NCI-H1694 (cell line): ENCODE data around the gene LACTB.

Experiments
- DNase-seq: peaks from one replicate; lab custom pipeline; 2025; lab: John Stamatoyannopoulos, UW

Gene LACTB, protein sequence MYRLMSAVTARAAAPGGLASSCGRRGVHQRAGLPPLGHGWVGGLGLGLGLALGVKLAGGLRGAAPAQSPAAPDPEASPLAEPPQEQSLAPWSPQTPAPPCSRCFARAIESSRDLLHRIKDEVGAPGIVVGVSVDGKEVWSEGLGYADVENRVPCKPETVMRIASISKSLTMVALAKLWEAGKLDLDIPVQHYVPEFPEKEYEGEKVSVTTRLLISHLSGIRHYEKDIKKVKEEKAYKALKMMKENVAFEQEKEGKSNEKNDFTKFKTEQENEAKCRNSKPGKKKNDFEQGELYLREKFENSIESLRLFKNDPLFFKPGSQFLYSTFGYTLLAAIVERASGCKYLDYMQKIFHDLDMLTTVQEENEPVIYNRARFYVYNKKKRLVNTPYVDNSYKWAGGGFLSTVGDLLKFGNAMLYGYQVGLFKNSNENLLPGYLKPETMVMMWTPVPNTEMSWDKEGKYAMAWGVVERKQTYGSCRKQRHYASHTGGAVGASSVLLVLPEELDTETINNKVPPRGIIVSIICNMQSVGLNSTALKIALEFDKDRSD

DNA sequence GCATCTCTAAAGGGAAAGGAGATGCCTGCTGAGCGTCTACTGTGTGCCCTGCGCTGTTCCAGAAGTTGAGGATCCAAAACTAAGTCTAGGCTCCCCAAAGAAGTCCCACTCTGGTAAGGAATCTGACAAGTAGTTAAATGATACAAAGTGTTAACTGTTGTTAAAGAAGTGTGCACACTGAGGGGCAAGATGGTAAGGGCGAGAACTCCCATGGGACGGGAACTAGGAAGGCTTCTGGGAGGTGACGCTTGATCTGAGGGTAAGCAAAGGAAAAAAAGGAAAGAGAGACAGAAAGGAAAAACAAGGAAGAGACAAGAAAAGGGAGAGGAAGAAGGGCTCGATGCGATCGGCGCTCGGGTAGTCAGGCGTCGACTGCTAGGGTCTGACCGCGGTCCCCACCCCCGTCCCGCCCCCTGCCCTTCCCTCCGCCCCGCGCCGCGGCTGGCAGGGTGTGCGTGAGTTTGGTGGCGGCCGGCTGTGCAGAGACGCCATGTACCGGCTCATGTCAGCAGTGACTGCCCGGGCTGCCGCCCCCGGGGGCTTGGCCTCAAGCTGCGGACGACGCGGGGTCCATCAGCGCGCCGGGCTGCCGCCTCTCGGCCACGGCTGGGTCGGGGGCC is at the start of gene LACTB:
Gene LACTB (plus strand): TSS at position 480 of the 620 bp plus-strand sequence. CDS start 11 bp downstream, at position 491.
- DNase-seq: peak; percentile 56

DNA sequence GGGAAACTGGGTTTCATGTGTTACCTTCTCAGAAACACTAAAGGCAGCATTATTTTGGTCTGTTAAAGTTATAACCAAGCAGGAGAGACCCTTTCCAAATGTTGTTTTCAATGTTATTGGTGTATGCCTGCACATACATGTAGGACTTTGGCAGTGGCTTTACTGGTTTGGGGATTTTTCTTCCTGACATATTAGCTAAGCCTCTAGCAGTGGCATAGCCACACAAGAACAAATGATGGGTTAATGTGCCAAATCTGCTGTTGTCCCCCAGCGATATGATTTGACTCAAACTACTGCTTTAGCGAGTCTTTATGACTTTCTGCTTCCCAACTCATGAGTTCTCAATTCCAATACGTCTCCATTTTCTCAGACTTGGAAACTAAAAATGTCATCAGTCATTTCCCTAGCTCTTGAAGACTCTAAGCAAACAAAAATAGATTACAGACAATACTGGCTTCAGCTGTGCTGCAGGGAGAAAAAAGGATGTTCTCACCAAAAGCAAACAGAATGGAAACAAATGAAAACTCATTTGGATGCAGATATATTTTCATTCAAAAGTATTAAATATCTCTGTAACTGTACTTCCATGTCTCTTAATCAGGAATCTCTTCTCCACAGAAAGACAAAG is 49.5 kb upstream of the LACTB start:
- DNase-seq: no peak

DNA sequence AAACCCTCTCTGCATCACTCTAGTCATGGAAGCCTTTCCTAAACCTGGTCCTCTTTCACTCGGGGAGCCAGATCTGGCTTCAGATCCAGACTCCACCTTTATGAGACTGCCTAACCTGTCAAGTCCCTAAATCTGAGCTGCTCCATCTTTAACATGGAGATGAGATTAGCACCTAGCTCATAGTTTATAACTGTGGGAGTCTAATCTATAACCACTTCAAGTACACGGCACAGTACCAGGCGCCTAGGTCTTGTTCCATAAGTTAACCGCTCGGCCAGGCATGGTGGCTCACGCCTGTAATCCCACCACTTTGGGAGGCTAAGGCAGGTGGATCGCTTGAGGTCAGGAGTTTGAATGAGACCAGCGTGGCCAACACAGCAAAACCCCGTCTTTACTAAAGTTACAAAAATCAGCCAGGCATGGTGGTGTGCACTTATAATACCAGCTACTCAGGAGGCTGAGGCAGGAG is 48.8 kb upstream of the LACTB start:
- no peak for DNase-seq

DNA sequence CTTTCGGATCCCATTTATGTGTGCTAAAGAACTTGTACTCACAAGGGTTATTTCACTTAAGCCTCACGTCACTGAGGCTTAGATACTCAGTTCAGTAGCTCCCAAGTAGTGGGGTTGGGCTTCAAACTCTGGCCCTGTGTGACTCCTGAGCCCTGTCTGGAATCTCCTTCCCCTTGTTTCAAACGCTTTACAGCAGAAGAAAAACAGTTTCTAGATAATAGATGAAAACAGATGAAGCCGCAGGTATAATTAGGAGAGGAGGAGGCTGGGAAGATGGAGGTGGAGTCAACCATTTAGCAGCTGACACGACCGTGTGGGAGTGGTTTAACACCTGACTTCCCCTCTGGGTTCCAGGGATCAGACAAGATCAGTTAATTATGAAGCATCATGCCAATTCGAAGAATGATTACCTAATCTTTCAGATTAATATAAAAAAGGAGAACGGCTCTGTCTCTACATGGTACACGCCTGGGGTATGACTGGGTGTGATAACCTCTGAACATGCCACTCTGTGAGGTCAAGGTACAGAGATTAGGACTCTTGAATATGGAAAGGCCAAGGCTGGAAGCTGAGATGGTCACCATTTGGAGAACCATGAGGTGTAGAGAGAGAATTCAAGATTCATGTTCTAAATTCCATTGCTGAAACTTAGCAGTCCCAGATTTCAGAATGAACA is 48.0 kb upstream of the LACTB start:
- DNase-seq: no peak

DNA sequence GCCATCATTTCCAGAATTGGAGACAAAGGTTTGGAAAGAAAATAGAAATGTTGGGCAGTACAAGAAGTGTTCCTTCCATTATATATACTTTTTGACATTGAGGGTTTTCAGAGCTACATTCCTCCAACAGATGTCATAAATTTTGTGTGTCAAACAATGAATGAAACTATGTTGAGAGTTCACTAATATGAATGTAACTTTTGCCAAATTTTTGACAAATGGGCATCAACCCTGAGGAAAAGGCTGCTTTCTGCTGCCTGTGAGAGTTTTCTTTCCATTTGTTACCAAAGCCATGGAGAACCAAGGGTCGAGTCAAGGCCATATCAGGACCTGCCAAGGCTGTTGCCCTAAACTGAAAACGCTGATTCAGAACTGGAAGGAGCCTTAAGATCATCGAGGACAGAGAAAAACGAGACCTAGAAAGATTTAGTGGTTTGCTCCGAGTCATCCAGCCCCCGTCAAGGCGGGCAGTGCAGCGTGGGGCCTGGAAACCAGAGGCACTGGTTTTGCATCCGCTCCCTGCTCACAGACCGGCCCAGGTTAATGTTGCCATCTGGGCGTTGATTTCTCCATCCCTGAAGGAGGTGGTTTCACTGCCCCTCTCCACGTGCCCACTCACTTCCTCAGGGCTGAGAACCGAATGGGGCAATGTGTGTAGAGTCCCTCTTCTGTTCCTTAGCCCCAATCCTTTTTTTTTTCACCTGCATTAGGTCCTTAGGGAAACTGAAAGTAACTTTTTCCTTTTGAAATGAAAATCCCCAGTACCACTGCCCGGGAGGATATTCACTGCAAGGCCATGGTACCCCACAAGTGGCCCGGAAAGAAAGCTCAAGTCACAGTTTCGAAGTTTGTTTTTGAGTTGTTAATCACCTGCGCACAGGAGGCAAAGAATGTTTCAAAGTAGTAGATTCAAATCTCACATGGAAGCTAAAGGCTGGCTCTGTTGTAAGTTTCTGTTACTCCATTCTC is 46.4 kb upstream of the LACTB start:
- DNase-seq: no peak

DNA sequence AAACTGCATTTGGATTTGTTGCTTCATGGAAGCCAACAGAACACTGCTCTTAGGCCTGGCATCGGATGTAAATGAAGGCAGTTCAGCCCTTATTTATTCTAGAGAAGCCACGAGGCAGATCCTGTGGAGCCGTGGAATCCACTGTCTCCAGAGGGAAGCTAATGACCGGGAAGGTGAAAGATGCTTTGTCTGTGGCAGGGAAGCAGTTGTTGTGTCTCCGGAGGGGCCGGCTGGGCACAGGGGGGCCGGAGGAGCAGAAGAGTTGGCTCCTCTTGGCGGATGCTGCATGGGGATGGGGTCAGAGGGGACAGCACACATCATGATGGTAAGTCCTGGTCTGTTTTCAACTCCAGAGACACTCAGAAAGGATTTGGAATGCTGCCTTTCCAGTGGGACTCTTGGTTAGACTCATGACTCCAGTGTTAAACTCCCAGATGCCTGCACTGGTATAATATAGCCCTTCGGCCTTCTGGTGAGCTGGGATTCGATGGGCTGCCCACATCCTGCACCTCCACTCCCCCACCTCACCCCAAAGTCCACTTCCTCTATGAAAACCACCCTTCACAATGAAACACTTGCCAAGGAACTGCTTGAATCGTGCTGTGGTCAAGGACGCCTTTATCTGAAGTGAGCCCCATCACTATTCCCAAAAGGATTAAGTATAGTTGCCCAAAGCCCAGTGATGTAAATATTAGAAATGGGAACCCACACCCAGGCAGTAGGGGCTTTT is 45.5 kb upstream of the LACTB start:
- no peak for DNase-seq

DNA sequence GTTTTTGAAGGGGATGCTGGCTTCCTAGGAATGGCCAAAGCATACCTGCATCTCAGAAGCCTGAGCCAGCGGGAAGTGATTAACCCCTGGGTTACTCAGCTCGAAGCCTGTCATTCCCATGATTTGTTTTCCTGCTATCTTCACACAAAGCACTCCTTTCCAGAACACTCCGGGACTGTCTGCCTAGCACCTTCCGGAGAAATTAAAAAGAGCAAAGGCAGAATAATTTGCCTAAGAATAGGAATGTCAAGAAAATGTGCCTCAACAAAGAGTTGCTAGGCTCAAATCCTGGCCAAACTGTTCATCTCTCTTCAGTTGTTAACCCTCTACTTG is 45.0 kb upstream of the LACTB start:
- DNase-seq: no peak

DNA sequence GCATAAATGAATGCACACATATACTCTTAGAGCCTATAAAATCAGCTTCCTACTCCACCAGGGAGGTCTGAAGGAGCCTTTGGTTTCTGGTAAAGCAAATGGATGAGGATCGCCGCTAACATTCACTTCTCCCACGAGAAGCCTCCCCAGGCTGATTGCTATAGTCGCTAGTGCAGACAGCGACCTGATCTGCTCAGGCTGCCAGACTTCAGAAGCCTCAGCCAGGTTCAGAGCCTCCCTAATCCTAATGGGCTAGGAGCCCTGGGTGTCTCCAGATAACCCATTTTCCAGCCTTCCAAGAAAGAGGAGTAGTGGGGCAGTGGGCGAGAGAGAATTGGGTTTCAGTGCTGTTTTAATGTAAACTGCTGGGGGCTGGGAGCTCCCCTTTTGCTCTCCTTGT is 43.7 kb upstream of the LACTB start:
- DNase-seq: no peak

DNA sequence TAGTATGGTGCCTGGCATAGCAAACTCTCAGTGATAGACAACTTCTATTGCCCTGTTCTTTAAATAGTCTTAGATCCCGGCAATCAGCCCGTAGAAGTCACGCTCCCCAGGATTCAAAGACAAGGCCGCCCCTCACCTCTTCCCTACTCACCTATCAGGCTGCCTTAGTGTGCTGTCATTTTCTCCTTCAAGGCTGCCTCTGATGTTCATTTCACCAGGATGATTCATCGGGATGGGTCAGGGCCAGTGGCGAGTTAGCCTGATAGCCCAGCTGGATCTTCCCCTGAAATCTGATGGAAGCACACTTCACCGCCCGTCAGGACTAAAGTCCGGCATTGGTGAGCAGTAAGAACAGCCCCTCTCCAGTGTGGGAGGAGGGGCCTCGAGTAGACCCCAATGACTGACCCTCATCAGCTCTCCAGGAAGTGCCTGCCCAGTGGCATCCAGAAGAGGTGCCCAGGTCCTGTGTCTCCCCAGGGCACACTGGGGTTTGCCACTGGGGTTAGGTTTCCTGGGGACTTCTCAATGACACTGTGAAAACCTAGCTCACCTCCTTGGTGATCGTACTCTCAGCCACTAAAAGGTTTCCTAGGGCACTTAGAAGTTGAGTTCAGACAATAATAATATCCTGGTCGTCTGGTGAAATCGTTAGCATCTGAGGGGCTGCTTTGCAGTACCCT is 41.6 kb upstream of the LACTB start:
- DNase-seq: no peak

DNA sequence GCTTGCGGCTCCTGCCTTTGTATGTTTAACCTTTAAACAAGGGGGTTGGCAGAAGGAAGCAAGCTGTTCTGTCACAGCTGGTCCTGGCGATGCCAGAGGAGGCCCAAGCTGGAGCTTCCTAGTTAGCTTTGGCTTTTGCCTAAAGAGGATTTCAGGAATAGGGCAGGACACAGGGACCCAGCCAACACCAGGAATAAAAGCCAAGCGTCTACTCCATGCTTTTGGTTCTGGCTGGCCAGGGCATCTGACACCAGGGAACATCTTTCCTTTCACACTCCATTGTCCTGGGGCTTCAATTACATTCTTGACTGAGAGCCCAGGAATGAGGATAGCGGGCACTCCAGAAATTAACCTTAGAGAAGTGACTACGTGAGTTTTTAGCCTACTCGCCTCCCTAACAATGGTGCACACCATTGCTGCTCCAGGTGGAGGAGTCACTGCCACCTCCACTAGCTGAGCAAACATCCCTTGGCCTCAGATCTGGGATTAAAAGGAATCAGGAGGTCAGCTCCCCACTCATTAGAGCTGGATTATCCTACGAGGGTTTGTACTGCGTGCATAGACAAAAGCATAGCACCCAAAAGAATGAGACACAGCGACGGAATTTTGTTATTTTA is 40.9 kb upstream of the LACTB start:
- DNase-seq: peak; percentile 73

DNA sequence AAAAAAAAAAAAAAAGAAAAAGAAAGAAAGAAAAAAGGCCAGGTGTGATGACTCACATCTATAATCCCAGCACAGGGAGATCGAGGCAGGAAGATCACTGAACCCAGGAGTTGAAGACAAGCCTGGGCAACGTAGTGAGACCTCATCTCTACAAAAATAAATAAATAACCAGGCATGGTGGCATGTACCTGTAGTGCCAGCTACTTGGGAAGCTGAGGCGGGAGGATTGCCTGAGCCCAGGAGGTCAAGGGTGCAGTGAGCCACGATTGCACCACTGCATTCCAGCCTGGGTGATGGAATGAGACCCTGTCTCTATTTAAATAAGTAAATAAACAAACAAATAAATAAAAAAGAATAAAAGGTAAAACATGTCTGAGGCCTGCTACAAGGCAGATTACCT is 39.3 kb upstream of the LACTB start:
- DNase-seq: no peak

DNA sequence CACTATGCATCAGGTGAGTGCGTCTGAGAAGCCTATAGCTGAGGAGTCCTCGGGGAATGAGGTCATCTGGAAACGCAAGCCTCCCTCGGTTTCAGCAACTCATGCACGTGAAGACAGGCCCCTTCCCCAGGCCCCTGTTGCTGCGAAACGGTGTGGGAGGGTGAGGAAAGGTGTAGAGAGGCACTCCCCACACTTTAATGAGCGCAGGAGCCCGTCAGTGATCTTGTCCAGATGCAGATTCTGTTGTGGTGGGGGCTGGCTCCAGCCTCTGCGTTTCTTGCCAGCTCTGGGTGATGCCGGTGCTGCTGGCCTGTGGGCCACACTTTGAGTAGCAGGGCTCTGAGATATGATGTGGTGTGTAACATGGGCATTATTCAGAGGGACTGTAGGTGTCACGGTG is 38.6 kb upstream of the LACTB start:
- DNase-seq: no peak

DNA sequence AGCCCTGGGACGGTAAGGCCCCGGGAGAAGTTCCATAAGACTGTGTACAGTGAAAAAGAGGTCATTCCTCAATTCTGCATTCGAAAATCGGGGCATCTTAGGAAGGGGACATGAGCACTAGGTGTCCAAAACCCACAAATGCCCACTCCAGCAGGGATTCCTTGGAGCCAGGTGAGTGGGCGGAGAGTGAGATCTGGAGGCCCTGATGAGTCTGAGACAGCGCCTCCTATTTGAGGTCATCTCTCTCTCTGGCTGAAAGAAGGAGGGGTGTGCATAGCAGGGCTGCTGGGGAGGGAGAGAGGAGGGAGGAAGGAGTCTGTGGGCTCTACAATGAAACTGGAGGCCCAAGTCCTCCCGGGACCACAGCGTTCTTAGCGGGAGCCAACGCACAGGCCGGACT is 38.1 kb upstream of the LACTB start:
- DNase-seq: no peak

DNA sequence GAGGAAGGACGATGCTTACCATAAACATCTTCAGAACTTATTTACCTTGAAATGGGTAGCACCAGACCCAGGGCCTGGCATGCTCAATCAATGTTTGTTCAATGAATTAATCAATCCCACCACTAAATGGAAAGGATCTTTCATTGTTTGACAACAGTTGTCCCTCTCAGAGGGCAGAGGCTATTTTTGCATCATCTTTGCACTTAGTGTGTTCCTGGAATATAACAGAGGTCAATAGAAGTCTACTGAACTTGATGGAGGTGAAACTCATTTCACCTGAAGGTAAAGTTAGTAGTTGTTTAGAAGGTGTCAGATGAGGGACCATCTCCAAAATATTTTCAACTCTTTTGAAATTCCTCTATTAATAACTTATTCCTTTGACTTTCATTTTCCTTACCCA is 36.9 kb upstream of the LACTB start:
- DNase-seq: no peak

DNA sequence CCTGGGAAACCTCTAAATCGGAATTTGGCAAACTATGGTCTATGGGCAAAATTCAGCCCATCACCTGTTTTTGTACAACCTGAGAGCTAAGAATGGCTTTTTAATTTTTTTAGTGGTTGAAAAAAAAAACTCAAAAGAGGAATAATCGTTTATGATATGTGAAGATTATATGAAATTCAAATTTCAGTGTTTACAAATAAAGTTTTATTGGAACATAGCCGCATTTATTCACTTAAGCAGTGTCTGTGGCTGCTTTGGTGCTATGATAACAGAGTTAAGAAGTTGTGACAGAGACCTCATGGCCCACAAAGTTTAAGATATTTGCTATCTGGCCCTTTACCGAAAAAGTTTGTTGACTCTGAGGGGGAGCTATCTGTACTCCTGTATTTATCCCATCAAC is 36.4 kb upstream of the LACTB start:
- DNase-seq: no peak

DNA sequence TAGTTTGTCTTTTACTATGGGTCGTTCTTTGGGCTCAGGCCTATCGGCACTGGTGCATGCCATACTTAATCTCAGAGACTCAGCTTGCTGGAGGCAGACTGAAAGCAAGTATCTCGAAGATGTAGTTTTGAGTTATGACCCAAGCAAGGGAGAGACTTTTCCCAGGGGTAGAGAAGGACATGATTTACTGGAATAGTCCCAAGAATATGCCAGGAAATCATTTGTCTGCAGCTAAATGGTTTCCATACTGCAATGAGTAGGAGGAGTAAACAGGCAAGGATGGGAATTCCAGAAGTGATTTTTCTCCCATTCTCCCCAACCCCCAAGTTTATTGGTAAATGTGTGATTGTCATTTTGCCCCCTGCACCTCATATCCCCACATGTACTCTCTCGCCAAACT is 35.4 kb upstream of the LACTB start:
- no peak for DNase-seq

DNA sequence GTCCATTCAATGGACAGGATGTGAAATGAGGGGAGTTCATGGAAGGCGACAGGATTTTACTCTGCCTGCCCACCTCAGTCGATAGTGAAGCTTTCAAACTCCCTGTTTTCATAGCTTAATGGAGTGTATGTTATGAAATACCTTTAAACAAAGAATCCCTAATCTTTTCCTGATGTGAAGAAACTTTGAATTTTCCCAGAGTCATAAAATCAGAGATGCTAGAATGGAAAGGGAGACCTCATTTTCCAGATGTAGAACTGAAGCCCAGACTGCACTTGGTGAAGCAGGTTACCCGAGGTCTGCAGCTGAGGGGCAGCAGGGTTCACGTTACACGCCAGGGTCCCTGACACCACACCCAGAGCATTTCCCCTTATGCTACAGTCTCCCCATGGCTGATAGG is 34.7 kb upstream of the LACTB start:
- no peak for DNase-seq

DNA sequence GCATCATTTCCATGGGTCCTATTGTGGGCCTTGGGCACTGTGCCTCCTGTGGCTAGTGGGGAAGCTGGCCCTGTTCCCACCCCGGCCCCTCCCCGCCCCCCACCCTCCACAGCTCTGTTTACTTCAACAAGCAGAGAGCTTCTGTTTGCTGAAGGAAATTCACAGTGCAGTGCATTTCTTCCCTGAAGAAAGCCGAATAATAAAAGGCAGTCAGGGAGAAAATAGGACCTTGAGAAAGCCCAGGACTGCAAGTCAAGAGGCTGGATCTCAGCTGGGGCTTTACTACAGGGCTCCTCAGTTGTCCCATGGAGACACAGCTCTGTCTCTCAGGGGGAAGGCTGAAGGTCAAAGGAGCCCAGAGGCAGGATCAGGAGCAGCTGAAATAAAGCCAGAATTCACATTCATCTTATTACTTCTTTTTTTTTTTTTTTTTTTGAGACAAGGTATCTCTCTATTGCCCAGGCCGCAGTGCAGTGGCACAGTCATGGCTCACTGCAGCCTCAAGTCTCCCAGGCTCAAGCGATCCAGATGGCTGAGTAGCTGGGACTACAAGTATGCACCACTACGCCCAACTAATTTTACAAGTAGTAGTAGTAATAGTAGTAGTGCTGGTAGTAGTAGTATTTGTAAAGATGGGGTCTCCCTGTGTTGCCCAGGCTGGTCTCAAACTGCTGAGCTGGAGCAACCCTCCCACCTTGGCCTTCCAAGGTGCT is 33.0 kb upstream of the LACTB start:
- no peak for DNase-seq
